GM12864 (cell line): Measurements from ENCODE around the gene SPATA31D4.
"Not testable (repeated sequence)": the region's sequence is repeated elsewhere in the genome, so short reads cannot be mapped to it uniquely, and the experiment has no call there.

Source experiments
- DNase-seq: peaks from one replicate; pipeline ENCODE4 v3.0.0-alpha.2; 2011; ENCODE audit warnings: low read depth
- H3K4me3 ChIP-seq: 2 replicates; pipeline ENCODE4 v1.5.1; 2011; ENCODE audit warnings: mild to moderate bottlenecking, low read depth, low read length, control low read depth
- TF ChIP-seq, protein P1 (sequence below): IDR thresholded peaks from 2 replicates; pipeline ENCODE4 v1.5.1; 2011; ENCODE audit warnings: low read depth, mild to moderate bottlenecking, moderate library complexity, low read length, control low read depth, inconsistent platforms; ENCODE audit errors: missing control alignments

Gene SPATA31D4

DNA sequence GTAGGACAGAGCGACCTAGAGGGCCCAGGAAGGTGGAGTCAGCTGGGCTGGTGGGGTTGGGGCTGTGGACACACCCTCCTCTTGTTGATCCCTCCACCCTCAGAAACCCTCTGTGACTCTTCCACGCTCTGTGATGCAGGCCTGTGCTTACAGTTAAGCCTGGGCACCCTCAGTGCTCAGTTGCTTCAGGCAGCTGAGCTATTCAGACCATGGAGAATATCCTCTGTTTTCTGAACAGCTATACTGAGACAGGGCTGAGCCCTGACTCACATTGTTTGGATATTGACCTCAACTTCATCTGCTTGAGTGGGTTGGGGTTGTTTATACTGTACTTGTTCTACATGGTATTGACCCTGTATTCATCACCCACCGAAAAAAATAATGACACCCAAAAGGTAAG, at the start of gene SPATA31D4:
SPATA31D4 (plus strand) TSS at position 124 of the 400 bp plus-strand sequence; CDS start at position 210, 86 bp downstream.
- not testable (repeated sequence) for DNase-seq, H3K4me3 ChIP-seq

DNA sequence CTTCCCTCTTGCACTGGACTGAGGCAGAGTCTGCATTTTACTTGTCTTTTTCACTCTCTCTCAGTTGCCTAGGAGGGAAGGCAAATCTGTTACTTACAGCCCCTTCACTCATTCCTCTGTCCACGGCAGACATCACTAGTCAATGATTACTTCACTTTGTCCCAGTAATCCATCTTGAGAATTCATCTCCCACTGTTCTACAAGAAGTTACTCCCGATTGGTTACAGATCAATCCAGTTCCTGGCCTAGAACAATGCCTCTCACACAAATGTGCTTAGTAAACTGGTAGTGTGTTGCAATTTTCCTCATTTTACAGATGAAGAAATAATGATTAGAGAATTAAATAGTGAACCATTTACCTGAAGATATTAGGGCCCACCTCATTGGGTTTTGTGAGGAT, 49.7 kb upstream of the SPATA31D4 start:
- H3K4me3 ChIP-seq, result no peak overlapping the region
- no peak for DNase-seq
- TF ChIP-seq, protein P1, sequence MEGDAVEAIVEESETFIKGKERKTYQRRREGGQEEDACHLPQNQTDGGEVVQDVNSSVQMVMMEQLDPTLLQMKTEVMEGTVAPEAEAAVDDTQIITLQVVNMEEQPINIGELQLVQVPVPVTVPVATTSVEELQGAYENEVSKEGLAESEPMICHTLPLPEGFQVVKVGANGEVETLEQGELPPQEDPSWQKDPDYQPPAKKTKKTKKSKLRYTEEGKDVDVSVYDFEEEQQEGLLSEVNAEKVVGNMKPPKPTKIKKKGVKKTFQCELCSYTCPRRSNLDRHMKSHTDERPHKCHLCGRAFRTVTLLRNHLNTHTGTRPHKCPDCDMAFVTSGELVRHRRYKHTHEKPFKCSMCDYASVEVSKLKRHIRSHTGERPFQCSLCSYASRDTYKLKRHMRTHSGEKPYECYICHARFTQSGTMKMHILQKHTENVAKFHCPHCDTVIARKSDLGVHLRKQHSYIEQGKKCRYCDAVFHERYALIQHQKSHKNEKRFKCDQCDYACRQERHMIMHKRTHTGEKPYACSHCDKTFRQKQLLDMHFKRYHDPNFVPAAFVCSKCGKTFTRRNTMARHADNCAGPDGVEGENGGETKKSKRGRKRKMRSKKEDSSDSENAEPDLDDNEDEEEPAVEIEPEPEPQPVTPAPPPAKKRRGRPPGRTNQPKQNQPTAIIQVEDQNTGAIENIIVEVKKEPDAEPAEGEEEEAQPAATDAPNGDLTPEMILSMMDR, result no peak

DNA sequence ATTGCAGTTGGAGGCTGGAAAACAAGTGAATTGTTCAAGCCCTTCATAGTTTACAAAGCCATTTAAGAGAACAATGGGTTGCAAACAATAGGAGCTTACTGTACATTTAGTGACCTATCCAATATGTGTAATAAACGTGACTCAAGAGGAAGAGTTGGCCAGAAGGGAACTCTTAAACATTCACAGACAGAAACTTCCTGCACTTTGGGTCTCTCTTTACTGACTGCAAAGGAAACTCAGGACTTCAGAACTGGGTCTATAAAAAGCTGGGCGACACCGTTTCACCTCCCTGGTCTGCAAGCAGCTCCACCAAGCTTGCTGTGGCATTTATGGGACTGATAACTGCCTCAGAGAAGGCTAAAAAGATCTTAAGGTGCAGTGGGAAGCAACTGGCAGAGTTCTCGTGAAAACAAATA, 48.7 kb upstream of the SPATA31D4 start:
- DNase-seq, result no peak
- TF ChIP-seq, protein P1, result no peak
- H3K4me3 ChIP-seq, result no peak overlapping the region

DNA sequence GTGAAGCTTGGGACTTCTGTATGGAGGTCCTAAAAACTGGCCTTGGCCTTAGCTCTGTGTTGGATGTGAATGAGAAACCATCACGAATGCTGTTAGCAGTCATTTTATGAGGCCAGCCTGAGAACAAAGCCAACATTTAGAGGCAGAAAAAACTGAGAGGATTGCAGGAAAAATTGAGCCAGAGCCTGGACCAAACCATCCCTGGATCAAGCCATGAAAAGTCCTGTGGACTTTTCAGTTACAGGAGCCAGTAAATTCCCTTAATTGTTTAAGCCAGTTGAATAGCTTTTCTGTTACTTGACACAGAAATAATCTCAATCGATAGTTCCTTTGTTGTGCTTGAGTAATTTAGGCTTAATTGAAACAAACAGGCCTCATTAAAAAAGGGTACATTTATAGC, 42.6 kb upstream of the SPATA31D4 start:
- TF ChIP-seq, protein P1, result no peak
- no peak for DNase-seq
- H3K4me3 ChIP-seq, result no peak overlapping the region

DNA sequence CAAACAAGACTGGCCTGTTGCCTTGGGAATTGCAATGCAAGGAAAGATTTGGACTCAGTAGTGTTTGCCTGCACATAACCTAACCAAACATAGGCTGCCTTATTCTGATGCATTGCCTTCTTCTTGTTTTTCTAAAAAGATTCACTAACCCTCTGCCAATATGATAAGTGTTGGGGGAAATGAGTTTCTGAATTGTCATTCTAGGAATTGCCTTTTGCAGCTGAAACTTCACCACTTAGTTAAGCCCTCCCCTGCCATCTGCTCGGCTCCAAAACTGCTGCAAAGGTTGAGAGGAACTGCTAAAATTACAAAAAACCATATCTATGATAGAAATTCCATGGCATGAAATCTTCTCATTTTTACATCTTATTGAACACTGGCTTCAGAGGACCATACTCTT, 41.6 kb upstream of the SPATA31D4 start:
- DNase-seq, result no peak
- H3K4me3 ChIP-seq, result no peak overlapping the region
- TF ChIP-seq, protein P1, result no peak

DNA sequence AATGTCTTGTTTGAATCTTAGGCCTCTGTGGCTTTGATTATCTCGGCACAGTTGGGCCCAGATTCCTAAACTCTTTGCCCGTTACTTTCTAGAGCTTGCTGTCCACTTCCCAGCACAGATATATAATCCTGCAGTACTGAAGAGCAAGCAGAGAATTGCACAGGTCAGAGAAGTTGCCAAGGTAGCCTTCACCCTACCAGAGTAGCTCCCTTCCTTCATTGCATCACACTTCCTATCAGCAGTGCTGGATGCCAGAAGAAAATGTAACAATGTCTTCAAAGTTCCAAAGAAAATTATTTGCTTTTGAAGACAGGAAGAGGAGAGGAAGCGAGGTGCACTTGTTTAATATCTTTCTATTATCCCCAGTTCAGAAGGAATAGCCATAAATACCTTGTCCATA, 38.1 kb upstream of the SPATA31D4 start:
- no peak for DNase-seq
- TF ChIP-seq, protein P1, result no peak
- no peak overlapping the region for H3K4me3 ChIP-seq

DNA sequence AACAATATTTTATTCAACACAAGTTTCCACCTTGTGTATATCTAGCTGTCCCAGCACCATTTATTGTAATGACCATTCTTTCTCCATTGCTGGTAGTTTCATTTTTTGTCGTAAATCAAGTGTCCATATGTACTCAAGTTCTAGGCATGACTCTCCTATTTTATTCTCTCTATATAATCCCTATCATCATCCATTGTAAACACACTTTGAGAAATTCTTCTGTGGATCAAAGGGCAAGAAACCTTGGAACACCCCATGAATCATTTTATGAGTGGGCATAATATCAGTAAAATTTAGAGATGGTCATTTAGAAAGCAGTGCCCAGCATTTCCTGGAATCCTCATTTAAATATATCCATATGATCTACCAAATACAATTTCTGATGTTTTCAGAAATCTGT, 35.8 kb upstream of the SPATA31D4 start:
- DNase-seq, result no peak
- no peak overlapping the region for H3K4me3 ChIP-seq
- TF ChIP-seq, protein P1, result no peak
